GM19328 (cell line): Measurements from ENCODE around the gene SRGAP3.

Experiments used
- ATAC-seq: cut with Tn5 transposase; IDR thresholded peaks from one replicate; pipeline ENCODE4 v1.9.1; 2021; ENCODE audit warnings: mild to moderate bottlenecking, moderate library complexity; ENCODE audit not compliant: unreplicated experiment

Gene SRGAP3

DNA sequence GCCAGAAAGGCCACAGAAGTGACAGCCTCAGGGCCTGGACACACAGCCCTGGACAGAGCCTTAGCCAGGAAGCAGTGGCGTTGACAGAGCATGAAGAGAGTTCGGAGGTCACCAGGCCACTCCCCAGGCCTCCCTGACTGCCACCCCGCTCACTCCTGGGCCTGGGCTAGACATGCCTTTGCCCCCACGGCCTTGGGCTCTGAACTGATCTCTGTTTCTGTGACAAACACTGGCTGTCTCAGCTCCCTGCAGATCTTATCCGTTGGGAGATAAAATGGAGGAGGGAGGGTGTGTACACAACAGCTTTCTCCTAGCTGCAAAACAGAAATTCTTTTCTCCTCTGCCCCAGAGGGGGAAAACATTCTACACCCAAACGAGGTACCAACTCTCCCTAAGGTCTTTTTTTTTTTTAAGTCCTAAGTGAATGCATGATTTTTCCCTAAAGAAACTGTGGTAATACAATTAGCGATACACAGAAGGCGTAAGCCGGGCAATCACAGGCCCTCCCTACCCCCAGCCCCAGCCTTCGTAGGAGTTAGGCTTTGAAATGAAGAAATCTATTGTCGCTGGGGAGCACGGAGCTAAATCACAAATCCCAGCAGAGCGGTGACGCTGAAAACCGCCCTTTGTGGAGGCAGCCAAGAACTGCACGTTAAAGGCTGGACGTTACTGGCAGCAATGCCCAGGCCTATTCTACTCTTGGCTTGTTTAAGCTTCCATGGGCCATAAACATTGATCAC, 45.0 kb downstream of the SRGAP3 start:
- ATAC-seq: no peak

DNA sequence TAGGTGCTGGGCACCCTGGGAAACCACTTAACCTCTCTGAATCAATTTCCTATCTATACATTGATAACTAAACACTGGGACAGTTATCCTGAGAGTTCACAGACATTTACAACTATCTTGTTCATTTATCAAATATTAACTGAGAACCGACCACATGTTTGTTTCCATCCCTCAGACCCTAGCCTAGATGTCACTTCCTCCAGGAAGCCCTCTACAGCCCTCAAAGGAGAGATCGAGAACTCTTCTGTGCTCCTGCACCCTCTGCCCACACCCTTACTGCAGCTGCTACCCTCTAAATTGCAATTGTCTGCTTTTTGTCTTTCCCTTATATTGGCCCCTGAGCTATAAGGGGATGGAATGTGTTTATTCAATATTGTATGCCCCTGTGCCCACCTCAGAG, 46.1 kb downstream of the SRGAP3 start:
- no peak for ATAC-seq

DNA sequence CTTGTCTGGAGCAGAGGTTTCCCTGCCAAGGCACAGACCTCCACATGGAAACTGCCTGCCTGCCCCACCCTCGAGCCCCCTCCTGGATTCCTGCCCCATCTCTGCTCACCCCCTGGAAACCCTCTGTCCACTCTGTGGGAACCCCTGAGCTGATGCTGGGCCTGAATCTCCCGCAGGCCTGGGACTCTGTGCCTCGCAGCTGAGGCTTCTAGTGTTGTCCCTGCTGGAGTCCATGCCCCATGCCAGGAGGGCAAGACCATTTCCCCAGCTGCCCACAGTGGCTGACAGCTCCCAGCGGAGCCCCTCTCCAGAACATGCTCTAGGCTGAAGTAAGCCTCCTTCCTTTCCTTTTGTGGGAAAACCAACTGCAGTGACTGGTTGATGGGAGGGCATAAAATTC, 46.9 kb downstream of the SRGAP3 start:
- ATAC-seq: no peak

GRCh38 chr3:9201955-9202354, 47.5 kb downstream of the SRGAP3 start:
- ATAC-seq: no peak

GRCh38 chr3:9201266-9201665, 48.2 kb downstream of the SRGAP3 start:
- ATAC-seq: no peak

DNA sequence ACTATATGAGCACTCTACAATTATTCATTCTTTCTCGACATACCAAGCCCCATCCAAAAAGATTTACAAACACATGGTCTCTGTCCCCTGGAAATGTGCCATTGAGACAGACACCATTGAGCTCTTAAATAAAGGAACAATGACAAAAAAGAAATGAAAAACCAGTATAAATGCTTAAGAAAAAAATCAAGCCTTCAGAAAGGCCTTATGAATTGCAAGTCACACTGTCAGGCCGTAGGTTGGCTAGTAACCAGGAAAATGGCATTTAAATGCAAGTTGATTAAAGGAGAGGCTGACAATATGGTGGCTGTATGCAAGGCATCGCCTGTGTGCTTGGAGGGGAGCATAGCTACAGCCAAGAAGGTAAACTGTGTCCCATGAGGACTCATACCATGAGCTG, 49.7 kb downstream of the SRGAP3 start:
- no peak for ATAC-seq

DNA sequence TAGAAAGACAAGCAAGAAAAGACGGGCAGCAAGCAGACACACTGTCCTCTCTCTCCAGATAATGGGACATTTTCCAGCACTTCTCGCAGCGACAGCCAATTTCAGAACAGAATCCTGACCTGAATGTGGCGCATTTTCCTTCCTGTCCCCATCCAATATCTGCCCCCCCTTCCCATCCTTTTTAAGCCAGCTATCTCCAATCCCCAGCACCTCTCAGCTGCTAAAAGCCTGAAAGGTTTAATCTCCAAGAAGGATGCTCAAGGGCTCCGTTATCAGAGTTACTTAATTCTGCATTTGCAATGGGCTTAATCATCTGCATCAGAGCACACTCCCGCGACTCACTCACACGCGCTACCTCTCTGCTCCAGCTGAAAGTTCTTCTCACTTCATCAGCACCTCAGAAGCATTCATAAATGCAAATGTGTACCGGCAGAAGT, 50.5 kb downstream of the SRGAP3 start:
- ATAC-seq: no peak

DNA sequence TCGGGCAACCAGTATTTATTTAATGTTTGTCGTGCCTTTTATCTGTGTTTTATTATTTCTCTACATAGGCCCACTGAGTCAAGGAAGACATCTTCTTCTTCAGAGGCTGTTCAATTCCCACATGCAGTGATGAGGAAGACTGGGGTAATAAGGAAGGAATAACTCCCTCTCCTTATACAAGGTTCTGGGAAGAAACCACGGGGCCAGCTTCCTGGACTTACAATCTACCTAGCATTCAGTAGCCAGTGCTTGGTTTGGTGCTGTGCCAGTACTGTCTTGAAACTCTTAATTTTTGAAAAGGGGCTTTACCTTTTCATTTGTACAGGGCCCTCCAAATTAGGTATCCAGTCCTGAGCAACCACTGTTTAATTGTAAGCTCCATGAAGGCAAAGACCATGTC, 51.2 kb downstream of the SRGAP3 start:
- no peak for ATAC-seq

GRCh38 chr3:9196020-9196419, 53.4 kb downstream of the SRGAP3 start:
- no peak for ATAC-seq

DNA sequence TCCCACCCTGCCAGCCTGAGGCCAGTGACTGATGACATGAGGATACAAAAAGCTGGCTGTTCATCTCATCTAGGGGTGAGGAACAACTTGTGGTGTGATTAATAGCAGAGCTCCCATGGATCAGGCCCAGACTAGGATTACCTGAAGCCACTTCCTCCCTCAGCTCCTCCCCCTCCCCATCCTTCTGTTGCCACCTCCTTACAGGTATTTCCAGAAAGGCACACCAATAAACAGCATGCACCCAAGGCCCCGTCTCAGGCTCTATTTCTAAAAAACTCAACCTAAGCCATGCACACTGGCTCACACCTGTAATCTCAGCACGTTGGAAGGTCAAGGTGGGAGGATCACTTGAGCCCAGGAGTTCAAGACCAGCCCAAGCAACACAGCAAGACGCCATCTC, 54.1 kb downstream of the SRGAP3 start:
- ATAC-seq: no peak

DNA sequence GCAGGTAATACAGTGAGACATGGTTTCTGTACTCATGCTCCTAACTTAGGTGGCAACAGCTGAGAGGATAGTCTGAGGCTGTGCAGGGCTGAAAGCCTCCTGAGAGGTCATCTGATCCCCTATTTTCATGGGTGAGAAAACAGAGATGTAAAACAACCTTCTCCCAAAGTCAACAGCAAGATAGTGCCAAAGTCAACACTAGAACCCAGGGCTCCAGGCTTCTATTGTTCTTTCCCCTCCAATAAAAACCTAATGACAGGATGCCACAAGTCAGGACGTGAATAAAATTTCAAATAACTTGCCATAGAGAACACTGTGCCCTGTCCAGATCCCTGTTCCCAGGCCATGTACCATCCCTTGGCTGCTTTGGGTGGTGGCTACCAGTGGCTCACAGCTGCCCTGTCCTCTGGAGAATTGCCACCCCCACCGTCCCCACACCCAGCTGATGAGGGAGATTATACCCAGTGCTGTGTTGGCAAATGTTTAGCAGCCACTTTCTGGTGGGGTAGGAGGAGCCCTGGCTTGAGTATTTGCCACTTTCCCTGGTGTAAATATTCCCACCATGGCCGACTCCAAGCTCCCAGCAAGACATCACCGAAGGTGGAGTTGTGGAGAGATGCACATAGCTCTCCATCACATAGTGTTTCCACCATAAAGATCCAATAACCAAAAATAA, 54.8 kb downstream of the SRGAP3 start:
- ATAC-seq: no peak

- ATAC-seq: no peak
Measured at GRCh38 chr3:9193633-9194195, 55.7 kb downstream of the SRGAP3 start.

DNA sequence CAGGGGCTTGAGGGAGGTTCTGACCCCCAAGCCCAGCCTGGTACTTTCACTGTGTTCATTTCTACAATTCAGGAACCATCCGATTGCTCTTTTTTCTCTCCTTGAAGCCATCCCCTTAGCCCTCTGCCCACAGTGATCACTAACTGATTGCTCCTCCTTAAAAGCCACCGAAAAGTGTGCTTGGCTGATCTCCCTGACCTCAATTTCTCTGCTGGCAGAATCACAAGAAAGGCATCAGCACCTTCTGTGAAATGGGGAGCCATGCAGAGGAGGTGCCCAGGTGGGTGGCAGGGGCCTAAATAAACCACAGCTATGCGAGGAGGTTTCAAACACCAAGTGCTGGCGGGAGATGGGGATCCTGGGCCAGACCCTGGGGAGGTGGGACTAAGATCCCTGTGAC, 56.2 kb downstream of the SRGAP3 start:
- ATAC-seq: no peak

- ATAC-seq: no peak
Measured at GRCh38 chr3:9192248-9193025, 57.0 kb downstream of the SRGAP3 start.

DNA sequence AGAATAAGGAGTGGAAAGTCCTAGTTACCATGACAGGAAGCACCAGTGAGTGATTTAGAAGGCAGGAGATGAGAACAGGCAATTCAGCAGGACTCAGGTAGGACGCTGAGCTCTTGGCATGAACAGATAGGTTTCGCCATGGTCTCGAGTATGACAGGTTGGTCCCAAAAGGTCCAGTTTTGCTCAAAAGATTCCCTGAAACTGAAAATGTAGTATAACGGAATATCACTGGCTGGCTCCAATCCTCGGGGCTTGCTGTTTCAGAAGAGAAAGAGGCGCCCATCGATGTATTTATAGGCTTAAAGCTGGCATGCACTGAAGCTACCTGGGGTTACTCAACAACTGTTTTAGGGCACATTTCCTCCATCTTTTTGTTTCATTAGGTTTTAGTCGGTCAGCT, 59.2 kb downstream of the SRGAP3 start:
- ATAC-seq: no peak

DNA sequence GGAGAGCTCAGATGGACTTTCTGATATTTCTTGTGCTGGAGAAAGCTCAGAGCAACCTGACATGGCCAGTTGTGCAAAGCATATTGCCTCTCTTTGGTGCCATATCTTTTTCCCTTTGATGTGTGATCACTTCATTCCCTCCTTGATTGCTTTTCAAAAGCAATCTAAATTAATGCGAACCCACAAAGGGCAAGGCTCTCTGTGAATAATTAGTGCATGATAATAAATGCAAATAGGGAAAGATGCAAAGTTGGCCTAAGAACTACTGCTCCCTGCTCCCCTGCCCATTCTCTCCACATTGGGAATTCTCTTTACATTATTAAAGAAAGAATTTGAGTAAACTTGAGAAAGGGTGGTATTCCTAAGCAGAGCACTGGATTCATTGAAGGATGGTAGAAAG, 60.9 kb downstream of the SRGAP3 start:
- ATAC-seq: no peak

GRCh38 chr3:9185701-9186100, 63.7 kb downstream of the SRGAP3 start:
- no peak for ATAC-seq

GRCh38 chr3:9185046-9185445, 64.4 kb downstream of the SRGAP3 start:
- no peak for ATAC-seq

- no peak for ATAC-seq
Measured at GRCh38 chr3:9184461-9184835, 65.0 kb downstream of the SRGAP3 start.

GRCh38 chr3:9183811-9184460, 65.5 kb downstream of the SRGAP3 start:
- no peak for ATAC-seq

DNA sequence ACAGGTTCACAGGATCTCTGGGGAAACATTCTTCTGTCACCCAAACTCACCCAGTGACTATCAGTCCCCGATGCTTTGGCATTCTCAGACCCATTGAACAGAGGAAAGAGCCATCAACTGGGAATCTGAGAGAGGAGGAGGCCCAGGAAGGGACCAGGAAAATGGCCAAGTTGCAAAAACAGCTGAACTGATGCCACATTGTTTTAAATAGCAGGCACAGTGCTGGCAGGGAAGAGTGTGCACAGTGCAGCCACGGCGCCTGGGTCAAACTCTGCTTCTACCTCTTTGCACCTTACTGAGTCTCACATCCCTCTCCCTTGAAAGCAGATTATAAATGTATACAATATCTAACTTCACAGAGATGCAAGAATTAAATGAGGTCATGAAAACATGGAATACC, 66.4 kb downstream of the SRGAP3 start:
- no peak for ATAC-seq
